ENCODE data around the gene LMBRD2.
"Not testable (repeated sequence)": the region's sequence is repeated elsewhere in the genome, so short reads cannot be mapped to it uniquely, and the experiment has no call there.

Gene LMBRD2

DNA sequence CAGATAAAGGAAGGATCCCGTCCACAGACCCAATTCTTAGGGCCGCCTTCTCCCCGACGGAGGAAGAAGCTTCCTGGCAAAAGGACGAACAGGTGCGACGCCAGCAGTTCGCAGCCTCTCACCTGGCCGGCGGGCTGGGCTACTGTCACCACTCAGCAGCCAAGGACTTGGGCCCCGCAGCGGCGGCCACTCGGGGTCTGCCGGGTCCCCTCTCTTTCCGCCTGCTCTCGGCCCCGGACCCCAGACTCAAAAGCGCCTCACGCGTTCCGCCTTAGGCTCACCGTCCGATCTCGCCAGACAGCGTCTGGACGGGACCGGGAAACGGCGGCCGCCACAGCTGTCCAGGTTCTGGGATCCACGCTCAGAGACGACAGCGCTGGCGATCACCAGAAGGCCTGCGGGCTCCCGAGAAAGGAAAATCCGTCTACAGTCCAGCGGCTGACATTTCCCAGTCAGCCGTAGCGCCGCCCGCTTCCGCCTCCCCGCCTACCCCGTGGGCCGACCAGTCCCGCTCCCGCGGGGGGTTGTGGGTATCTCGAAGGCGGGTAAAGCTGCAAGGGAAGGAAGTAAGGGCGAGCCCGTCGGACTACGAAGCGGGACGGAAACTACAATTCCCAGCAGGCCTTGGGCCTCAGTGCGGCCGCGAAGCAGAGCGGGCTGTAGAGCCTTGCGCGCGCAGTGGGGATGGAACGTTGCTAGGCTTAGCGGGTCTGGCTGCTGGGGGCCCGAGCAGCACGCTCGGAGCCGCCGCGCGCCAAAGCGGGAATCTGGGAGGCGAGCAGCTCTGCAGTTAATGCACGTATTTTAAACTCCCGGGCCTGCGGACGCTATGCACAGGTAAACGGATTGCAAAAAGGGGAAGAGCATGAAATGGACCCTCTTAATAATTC, at the start of gene LMBRD2, which contains the start of gene SKP2:
TSS of gene LMBRD2 (minus strand) at position 454 of the 890 bp plus-strand sequence. CDS start 8,538 bp downstream, outside the sequence.
TSS of gene SKP2 (plus strand) at position 678 of the 890 bp plus-strand sequence. CDS start at position 830, 152 bp downstream.
- DNase-seq: peak; percentile 97

DNA sequence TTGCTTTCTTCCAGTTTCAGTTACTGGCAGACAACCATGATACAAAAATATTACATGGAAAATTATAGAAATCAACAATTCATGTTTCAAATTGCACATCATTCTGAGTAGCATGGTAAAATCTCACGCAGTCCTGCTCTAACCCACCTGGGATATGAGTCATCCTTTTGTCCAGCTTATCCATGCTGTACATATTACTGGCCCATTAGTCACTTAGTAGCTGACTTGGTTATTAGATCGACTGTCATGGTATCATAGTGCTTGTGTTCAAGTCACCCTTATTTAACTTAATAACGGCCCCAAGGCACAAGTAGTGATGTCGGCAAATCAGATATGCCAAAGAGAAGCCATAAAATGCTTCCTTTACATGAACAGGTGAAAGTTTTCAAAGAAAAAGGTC, 48.8 kb upstream of the LMBRD2 start:
- DNase-seq: no peak

DNA sequence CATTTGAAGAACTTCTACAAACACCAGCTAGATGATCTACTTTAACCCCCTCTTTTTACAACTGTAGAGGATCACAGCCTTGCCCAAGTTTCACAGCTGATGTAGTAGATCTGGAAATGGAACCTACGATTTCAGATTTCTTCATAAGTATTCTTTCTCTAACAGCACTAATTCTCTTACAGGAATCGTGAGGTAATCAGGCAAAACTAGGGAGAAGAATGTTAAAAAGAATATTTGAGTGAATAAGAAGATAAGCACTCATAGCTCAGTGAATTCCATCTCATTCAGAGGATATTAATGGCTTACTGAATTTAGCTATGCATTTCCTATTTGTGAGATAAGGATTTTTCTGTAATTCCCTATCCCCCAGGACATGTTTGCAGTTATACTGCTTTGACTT, 47.9 kb upstream of the LMBRD2 start:
- no peak for DNase-seq

DNA sequence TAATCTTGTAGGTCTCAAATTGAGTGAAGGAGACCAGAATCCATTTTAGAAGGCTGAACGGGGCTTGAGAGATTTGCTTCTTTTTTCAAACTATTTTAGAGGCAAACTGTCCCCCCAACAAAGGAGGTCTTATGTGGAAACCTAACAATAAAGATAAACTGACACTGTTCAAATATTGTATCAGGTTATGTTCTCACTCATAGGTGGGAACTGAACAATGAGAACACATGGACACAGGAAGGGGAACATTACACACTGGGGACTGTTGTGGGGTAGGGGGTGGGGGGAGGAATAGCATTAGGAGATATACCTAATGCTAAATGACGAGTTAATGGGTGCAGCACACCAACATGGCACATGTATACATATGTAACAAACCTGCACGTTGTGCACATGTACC, 47.1 kb upstream of the LMBRD2 start:
- DNase-seq: not testable (repeated sequence)

DNA sequence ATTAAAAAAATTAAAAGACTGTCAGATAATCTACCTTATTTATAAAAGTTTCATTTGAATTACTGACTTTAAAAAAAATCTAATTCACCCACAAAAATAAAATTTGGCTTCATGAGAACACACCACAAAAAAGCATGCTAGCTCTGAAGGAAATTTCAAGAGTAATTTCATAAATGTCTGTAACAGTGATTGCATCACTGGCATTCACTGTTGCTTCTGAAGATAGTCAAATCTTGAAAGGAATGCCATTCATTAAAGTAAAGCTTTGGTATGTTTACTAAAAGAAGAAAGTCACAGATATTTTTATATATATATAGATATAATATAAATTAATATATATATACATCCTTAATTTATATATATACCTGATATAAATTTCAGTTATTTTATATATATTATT, 46.6 kb upstream of the LMBRD2 start:
- no peak for DNase-seq

DNA sequence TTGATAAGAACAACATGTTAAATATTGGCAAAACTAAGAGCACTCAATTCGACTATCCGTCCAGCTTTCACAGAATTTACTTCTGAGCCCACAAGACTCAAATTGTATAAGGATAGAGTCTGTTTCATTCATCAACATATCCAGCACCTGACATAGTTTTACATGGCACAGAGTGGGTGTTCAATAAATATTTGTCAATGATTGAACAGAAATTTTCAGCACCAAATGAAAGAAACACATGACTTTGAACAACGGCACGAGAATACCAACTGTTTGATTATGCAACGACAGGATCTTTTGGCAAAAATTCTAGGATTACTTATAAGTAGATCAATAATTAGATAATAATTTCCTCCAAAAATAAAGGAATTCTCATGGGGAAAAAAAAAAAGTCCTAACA, 42.1 kb upstream of the LMBRD2 start:
- no peak for DNase-seq

DNA sequence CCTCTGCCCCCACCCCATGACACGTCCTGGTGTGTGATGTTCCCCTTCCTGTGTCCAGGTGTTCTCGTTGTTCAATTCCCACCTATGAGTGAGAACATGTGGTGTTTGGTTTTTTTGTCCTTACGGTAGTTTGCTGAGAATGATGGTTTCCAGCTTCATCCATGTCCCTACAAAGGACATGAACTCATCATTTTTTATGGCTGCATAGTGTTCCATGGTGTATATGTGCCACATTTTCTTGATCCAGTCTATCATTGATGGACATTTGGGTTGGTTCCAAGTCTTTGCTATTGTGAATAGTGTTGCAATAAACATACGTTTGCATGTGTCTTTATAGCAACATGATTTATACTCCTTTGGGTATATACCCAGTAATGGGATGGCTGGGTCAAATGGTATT, 32.7 kb upstream of the LMBRD2 start:
- DNase-seq: not testable (repeated sequence)

DNA sequence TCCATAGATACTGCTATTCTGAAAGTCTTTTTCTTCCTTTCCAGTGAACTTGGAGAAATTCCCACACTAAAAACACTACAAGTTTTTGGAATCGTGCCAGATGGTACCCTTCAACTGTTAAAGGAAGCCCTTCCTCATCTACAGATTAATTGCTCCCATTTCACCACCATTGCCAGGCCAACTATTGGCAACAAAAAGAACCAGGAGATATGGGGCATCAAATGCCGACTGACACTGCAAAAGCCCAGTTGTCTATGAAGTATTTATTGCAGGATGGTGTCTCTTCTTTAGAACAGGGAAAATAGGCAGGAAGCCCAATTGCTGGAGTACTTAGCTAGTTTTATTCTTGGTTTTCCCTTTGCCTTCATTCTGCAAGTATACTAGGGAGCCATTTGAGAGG, 30.1 kb upstream of the LMBRD2 start:
- DNase-seq: no peak

DNA sequence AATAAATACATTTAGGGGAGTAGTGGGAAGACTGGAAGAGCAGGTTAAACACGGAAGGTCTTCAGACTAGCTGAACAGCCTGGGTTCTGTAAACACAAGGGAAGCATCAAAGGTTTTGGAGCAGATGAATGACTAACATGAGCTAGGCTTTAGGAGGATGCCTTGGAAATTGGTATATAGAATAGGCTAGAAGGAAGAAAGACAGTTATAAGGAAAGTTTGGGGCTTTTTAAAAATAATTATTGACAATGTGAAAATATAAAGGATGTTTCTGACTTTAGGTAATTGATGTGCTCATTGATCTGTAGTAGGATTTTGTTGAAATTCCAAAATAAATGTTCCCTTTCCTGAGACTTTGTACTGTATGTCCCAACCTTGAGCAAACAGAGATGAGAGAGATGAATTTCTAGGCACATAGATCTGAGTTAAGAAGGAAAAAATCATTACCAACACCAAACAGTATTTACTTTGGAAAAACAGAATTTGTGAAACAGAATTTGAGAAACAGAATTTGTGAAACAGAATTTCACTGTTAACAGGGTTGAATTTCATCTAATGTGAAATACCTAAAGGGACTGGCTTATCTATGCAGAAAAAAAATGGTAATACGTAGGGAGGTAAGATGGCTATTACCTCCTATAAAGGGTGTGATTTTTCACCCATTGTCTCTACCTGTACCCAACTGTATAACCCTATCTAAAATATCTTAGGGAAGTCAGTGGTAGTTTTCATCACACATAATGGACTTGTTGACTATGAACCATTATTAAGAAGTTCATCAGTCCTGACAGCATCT, 29.1 kb upstream of the LMBRD2 start:
- DNase-seq: no peak

DNA sequence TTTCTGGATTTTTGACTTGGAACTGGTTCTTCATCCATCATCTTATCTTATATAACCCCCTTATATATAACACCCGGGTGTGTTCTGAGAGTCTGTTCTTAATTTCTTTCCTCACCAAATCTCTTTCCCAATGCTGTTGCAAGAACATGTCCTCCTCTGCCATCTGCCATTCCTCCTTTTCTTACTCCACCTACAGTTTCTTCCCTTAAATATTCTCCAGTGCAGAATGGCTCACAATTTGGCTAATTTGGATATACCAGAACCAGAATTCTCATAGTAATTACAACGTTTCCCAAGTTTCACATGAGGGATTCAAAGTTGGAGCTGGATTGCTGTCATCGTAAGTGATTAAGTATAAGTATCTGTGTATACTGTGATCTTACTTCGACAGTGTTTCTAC, 28.3 kb upstream of the LMBRD2 start:
- no peak for DNase-seq

DNA sequence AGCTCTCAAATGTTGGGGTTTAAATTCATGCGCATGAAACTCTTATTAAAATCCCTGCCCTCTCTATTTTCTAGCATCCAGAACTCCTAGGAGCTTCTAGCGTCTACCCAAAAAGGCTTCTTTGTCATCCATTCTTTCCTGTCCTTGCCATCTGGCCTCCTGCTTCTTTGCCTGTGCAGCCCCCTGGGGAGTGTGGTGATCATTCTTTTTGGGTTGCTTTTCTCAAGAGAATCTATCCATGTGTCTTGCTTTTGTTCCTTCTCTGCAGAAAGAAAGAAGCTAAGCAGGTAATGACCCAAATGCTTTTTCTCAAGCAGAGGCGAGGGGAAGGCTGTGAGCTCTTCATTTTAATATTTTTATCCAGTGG, 26.8 kb upstream of the LMBRD2 start:
- DNase-seq: no peak

DNA sequence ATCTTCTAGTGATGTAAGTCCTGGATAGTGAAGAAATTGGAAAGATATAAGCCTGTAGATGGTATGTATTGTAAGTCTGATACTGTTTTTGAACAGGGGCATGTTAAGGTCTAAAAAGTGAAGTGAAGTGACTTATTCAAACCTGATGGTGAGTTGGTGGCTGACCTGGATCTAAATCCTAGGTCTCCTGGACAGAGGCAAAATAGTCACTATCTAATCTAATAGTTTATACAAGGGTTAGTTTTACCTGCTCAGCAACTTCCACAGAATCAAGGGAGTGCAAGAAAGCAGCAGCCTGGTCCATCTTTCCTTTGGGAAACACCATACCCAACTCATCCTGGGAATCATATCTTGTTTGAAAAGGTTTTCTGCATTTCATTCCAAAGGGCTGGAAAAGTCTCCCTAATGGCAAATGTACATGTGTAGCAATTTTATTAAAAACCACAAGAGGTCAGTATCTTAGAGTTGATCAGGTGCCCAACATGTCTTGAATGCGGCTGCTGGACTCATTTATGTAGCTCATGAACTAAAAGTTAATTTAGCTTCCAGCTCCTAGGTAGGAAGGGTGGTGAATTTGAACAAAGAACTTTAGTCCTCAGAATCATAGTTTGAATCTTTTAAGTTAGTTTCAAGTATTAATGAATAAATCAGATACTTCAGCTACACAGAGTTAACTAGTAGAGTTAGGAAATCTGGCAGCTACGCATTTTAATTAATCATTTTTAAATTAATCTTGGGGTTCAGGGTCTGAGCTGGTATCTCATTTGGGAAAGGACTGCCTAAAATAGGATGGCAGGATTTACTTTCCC, 26.2 kb upstream of the LMBRD2 start:
- DNase-seq: no peak

DNA sequence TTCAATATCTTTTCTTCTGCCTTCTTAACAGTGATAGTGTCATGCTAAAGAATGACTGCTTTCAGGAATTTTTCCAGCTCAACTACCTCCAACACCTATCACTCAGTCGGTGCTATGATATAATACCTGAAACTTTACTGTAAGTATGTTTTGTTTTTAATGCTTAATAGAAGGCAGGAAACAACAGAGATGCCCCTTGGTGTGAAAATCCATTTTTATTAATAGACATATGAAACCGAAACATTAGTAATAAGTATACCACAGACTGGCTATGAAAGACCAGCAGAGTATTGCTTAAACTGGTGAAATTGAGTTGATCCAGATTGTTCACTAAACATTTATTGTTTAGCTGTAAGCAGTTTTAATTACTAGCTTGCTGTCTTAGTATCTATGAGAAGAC, 25.5 kb upstream of the LMBRD2 start:
- no peak for DNase-seq

DNA sequence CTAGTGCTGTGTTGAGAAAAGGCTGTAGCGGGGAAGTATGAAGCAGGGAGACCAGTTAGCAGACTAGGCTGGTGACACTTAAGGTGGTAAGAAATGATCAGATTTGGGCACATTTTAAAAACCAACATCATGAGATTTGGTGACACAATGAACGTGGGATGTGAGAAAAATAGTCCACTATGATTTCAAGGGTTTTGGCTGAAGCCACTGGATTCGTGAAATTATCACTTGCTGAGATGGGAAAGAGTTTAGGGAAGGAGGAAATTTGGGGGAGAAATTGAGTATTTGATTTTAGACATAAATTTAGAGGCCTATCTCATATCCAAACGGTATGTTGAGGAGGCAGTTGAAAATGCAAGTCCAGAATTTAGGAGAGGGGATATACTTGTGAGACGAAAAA, 23.4 kb upstream of the LMBRD2 start:
- DNase-seq: no peak

DNA sequence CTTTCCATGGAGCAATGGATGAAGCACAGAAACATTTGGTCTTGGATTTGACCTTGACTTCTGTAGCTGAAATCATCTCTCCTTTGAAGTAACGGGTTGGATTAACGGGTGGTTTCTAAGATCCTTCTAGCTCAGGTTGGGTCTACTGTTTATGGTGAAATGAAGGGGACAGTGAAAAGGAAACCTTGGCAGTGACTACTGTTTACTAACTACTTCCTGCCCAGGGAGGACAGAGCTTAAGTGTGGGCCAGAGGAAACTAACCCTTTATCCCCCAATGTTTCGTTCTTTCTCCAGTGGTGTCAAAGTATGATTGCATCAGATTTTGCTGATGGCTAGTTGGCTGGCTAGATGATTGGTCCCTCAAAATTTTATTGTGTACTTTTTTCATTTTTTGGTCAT, 22.4 kb upstream of the LMBRD2 start:
- DNase-seq: no peak

DNA sequence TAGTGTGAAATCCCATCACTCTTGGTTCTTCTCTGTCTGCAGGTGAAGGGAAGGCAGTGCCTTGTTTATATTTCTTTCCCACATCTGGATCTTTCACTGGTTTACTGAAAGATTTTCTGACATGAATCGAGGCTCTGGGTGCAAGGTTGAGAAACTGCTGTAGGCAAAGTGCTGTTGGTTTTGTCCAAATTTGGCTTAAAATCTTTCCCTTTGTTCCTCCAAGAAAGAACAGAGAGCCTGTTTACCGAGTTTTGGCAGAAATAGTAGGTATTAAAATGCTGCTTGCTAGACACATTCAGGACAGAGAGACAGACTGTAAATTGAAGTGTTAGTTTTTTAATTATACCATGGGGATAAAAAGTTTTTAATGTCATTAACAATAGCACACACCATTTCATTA, 21.7 kb upstream of the LMBRD2 start:
- no peak for DNase-seq

DNA sequence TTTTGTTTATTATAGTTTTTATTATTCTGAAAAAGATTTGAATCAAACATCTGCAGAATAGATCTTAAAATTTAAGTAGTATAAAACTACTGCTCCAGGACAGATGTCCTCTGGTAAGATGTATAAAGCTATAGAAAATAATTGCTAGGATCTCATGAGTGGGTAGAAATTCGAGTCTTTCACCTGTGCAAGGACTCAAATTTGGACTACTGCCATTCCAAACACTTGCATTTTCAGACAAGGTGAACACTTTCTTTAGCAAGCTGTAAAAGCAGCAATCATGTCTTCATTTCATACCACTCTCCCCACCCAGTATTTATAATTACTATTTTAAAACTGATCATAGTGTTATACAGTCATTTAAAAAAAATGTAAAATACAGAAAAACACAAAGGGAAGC, 20.9 kb upstream of the LMBRD2 start:
- no peak for DNase-seq

DNA sequence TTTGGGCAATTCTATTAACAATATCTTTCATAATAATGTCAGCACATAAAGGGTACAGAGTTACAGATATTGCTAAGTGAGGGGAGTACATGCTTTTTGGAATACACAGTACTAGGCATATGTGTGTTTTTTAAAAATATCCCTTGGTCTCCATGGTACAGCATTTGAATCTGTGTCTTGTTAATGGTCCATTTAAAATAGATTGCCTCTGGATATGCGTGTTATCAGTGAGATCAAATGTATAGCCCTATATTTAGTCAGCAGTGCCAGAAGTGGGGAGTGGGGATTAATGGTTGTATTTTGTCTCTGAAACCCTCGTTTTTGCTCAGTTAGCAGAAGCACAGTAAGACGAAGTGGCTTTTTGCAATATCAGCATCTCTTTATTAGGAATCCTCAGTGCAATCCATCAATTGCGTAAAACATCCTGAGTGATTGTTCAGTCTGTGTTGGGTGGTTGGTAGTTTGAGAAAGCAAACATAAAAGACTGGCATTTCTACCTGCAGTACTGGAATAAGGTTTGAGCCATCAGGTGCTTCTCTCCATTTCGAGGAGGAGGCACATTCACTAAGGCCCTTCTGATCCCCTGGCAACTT, 19.2 kb upstream of the LMBRD2 start:
- DNase-seq: no peak

DNA sequence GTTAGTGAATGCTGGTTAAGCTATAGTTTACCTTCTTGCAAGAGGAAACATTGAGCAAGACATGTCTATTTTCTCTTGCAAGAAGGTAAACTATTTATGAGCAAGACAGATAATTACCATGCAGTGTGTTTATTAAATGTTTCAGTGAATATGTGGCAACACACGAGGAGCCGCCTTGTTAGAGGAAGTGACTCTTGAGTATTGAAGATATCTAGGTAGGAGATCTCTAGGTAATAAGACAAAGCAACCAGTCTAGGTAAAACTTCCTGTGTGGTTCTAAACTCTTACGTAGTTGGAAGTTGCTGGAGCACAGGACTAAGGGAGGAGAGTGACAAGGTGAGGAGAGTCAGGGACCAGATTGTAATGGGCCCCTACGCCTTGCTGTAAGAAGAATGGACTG, 17.1 kb upstream of the LMBRD2 start:
- no peak for DNase-seq

DNA sequence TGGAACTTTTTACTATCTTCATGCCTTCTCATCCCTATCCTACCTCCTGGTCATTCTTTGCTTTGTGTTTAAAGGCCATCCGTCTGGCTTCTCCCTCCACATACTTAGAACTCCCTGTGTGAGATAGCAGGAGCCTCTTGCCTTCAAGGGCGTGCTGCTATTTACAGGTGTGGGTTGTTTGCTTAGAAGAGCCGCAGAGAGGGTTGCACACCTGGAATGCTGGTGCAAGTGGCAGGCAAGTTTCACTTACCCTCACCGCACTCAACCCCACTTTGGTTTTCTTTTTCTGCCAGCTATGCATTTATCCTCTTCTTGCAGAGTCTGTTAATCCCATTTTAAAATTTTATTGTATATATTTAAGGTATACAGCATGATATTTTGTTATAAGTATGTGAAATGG, 12.8 kb upstream of the LMBRD2 start:
- no peak for DNase-seq

DNA sequence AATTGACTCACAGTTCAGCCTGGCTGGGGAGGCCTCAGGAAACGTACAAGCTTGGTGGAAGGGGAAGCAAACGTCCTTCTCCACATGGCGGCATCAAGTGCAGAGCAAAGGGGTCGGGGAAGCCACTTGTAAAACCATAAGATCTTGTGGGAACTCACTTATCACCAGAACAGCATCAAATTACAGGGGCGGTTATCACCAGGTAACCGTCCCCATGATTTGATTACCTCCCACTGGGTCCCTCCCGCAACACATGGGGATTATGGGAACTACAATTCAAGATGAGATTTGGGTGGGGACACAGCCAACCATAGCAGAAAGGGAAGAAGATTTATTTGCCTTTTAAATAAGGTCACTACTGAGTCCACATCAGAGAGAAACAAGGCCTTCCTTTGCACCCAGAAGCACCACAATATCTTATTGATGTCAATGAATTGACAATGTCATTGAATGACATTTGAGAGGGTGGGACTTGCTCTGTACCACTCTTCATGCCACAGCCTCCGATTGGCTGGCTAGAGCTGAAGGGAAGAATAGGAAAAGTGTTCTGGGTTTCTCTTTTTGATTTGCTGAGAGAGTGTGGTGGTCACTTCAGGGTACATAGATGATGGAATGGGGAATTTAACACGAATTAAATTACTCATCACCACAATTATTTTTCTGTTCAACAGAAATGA, 11.3 kb upstream of the LMBRD2 start:
- no peak for DNase-seq

DNA sequence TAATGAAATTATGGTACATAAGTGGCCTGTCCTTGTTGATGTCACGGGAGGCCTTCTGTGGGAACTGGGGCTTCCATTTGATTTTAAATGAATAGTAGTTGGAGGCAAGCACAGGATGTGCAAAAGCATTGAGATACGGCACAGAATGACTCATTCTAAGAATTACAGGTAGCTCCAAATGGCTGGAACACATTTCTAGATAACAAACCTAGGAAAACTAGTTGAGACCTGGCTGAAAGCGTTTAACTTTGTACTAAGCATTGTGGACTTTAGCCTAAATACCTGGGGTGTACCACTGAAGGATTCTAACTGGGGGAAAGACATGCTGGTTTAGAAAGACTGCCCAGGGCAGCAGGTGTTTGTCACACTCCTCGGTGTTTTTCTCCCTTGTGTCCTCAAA, 9.7 kb upstream of the LMBRD2 start:
- no peak for DNase-seq

Measured in stimulated activated CD4-positive, alpha-beta T cell treated with anti-CD3 and anti-CD28 coated beads, Interleukin-4, amount 100 ng/mL, for 1 hour (primary cell).